Fibroblast of skin of right biceps (primary cell): ENCODE data around the gene NAP1L5.

Experiments used
- DNase-seq: peaks from one replicate; pipeline ENCODE4 v3.0.0-alpha.2; 2013

The NAP1L5 gene

GRCh38 chr4:88697588-88698329, at the start of gene NAP1L5:
Gene NAP1L5, minus strand, starts transcription at chr4:88697829. Its CDS starts 75 bp downstream, at chr4:88697754.
- peak; percentile 67 for DNase-seq

GRCh38 chr4:88747351-88747750, 49.7 kb upstream of the NAP1L5 start:
- DNase-seq, result no peak

- DNase-seq, result no peak
Observed at GRCh38 chr4:88746206-88746605, 48.6 kb upstream of the NAP1L5 start.

- DNase-seq, result no peak
Observed at GRCh38 chr4:88745581-88746163, 48.0 kb upstream of the NAP1L5 start.

- DNase-seq, result no peak
Observed at GRCh38 chr4:88745175-88745574, 47.5 kb upstream of the NAP1L5 start.

- no peak for DNase-seq
Observed at GRCh38 chr4:88744609-88745008, 47.0 kb upstream of the NAP1L5 start.

GRCh38 chr4:88743696-88744095, 46.1 kb upstream of the NAP1L5 start:
- DNase-seq, result peak; percentile 89

- DNase-seq, result peak; percentile 39
Observed at GRCh38 chr4:88742561-88742960, 44.9 kb upstream of the NAP1L5 start.

- no peak for DNase-seq
Observed at GRCh38 chr4:88738180-88738579, 40.6 kb upstream of the NAP1L5 start.

- DNase-seq, result no peak
Observed at GRCh38 chr4:88737307-88737941, 39.8 kb upstream of the NAP1L5 start.

GRCh38 chr4:88736264-88736663, 38.6 kb upstream of the NAP1L5 start:
- DNase-seq, result no peak

GRCh38 chr4:88735564-88735963, 37.9 kb upstream of the NAP1L5 start:
- no peak for DNase-seq

- DNase-seq, result no peak
Observed at GRCh38 chr4:88734403-88734949, 36.8 kb upstream of the NAP1L5 start.

- DNase-seq, result no peak
Observed at GRCh38 chr4:88732714-88733368, 35.2 kb upstream of the NAP1L5 start.

GRCh38 chr4:88731381-88731780, 33.8 kb upstream of the NAP1L5 start:
- DNase-seq, result peak; percentile 67

GRCh38 chr4:88730811-88731210, 33.2 kb upstream of the NAP1L5 start:
- DNase-seq, result no peak

- no peak for DNase-seq
Observed at GRCh38 chr4:88729146-88729760, 31.6 kb upstream of the NAP1L5 start.

- DNase-seq, result no peak
Observed at GRCh38 chr4:88728146-88728545, 30.5 kb upstream of the NAP1L5 start.

- no peak for DNase-seq
Observed at GRCh38 chr4:88725986-88726385, 28.4 kb upstream of the NAP1L5 start.

- no peak for DNase-seq
Observed at GRCh38 chr4:88725143-88725542, 27.5 kb upstream of the NAP1L5 start.

- DNase-seq, result no peak
Observed at GRCh38 chr4:88724406-88724805, 26.8 kb upstream of the NAP1L5 start.

- no peak for DNase-seq
Observed at GRCh38 chr4:88722828-88723227, 25.2 kb upstream of the NAP1L5 start.

- no peak for DNase-seq
Observed at GRCh38 chr4:88722276-88722780, 24.7 kb upstream of the NAP1L5 start.
